HEK293T (cell line): ENCODE data around the gene ELOVL2.

Experiments used
- FOXA1 ChIP-seq: fragments of 450-650 bp; IDR thresholded peaks from 2 replicates; pipeline ENCODE4 v1.6.1; 2016; ENCODE audit warnings: mild to moderate bottlenecking
- FOXM1 ChIP-seq: fragments of 450-650 bp; IDR thresholded peaks from 2 replicates; pipeline ENCODE4 v1.6.1; 2017; ENCODE audit warnings: mild to moderate bottlenecking, borderline replicate concordance

DNA sequence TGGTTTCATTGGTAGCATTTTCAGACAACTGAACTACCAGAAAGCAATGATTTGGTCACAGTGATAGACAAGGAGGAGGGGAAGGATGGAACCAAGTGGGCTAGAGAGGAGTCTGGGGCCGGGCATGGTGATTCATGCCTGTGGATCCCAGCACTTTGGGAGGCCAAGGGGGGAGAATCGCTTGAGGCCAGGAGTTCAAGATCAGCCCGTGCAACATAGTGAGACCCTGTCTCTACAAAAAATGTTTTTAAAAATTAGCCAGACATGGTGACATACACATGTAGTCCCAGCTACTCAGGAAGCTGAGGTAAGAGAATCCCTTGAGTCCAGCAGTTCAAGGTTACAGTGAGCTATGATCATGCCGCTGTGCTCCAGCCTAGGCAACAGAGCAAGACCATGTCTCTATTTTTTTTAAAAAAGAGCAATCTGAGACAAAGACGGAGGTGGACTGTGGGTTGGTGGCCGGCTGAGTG is 86.7 kb downstream of the ELOVL2 start:
- no peak for TF ChIP-seq FOXA1
- TF ChIP-seq FOXM1 = no peak
